Measurements from ENCODE around the gene ZNF439. TPM values are rescaled to one million over a fixed set of nuclear protein-coding genes. Genes with fewer than 3 reads are reported as not detected.
A peak's percentile ranks its signal among the peaks of the same experiment; 100 is the strongest.

ZNF439 gene
- total and polyA plus RNA-seq, 2 of the 13 experiments (the other 11 are each of a cell fraction or from before 2014, with no cell fraction given), result 2.9 to 4.9 TPM

- peak; percentile 20; the same call in 1 of the 2 replicates for TF ChIP-seq ZNF614 (CRISPR knock-in tag; IDR thresholded peaks at IDR 0.05; ENCODE audit: borderline replicate concordance)
- TF ChIP-seq ZMAT3 (CRISPR knock-in tag; conservative IDR thresholded peaks at IDR 0.05), result peak; percentile 77; the same call in 1 of the 2 replicates
- TF ChIP-seq, protein P1, sequence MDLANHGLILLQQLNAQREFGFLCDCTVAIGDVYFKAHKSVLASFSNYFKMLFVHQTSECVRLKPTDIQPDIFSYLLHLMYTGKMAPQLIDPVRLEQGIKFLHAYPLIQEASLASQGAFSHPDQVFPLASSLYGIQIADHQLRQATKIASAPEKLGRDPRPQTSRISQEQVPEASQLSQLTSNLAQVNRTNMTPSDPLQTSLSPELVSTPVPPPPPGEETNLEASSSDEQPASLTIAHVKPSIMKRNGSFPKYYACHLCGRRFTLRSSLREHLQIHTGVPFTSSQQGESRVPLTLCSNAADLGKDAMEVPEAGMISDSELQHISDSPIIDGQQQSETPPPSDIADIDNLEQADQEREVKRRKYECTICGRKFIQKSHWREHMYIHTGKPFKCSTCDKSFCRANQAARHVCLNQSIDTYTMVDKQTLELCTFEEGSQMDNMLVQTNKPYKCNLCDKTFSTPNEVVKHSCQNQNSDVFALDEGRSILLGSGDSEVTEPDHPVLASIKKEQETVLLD (CRISPR knock-in tag; IDR thresholded peaks at IDR 0.05; ENCODE audit: low read depth), result peak; percentile 66; the same call in 1 of the 2 replicates
- peak; percentile 14; the same call in 1 of the 2 replicates for TF ChIP-seq HNF4A (CRISPR knock-in tag; IDR thresholded peaks at IDR 0.05)
- peak; percentile 70 for TF ChIP-seq IRF9 (CRISPR knock-in tag; IDR thresholded peaks at IDR 0.05; ENCODE audit: borderline replicate concordance)
- TF ChIP-seq PAXIP1 (CRISPR knock-in tag; conservative IDR thresholded peaks at IDR 0.05), result peak; percentile 79; the same call in 1 of the 2 replicates
- peak; percentile 63; the same call in 1 of the 2 replicates for TF ChIP-seq HDAC2 (CRISPR knock-in tag; IDR thresholded peaks at IDR 0.05)
- no peak for TF ChIP-seq ATF7 (IDR thresholded peaks at IDR 0.05)
- peak; percentile 71 for TF ChIP-seq ATF7 (CRISPR knock-in tag; IDR thresholded peaks at IDR 0.05)
- TF ChIP-seq SP4 (CRISPR knock-in tag; IDR thresholded peaks at IDR 0.05), result peak; percentile 71
- 0 out of 2 replicates have a peak, but pooled peaks have one; percentile 39 for TF ChIP-seq ZNF451 (CRISPR knock-in tag; IDR thresholded peaks at IDR 0.05)
- TF ChIP-seq ZNF143 (CRISPR knock-in tag; IDR thresholded peaks at IDR 0.05), result 0 out of 2 replicates have a peak, but pooled peaks have one; percentile 25
- peak; percentile 82; the same call in 1 of the 2 replicates for TF ChIP-seq ZBTB3 (CRISPR knock-in tag; IDR thresholded peaks at IDR 0.05; ENCODE audit: borderline replicate concordance, low read depth)
- peak; percentile 41; the same call in 1 of the 2 replicates for TF ChIP-seq ZFP82 (CRISPR knock-in tag; IDR thresholded peaks at IDR 0.05; ENCODE audit: borderline replicate concordance)
- TF ChIP-seq AHR (CRISPR knock-in tag; IDR thresholded peaks at IDR 0.05), result peak; percentile 28; the same call in 1 of the 2 replicates
- TF ChIP-seq KAT8 (CRISPR knock-in tag; IDR thresholded peaks at IDR 0.05), result peak; percentile 84
- TF ChIP-seq, protein P2, sequence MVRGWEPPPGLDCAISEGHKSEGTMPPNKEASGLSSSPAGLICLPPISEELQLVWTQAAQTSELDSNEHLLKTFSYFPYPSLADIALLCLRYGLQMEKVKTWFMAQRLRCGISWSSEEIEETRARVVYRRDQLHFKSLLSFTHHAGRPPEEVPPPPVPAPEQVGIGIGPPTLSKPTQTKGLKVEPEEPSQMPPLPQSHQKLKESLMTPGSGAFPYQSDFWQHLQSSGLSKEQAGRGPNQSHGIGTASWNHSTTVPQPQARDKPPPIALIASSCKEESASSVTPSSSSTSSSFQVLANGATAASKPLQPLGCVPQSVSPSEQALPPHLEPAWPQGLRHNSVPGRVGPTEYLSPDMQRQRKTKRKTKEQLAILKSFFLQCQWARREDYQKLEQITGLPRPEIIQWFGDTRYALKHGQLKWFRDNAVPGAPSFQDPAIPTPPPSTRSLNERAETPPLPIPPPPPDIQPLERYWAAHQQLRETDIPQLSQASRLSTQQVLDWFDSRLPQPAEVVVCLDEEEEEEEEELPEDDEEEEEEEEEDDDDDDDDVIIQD (CRISPR knock-in tag; IDR thresholded peaks at IDR 0.05; ENCODE audit: low read depth), result peak; percentile 72; the same call in 1 of the 2 replicates
- peak; percentile 64 for TF ChIP-seq SP2 (CRISPR knock-in tag; IDR thresholded peaks at IDR 0.05)
- TF ChIP-seq SOX13 (IDR thresholded peaks at IDR 0.05), result peak; percentile 22; the same call in 1 of the 2 replicates
- TF ChIP-seq SOX13 (CRISPR knock-in tag; conservative IDR thresholded peaks at IDR 0.05 in 1 of 2, IDR thresholded peaks at IDR 0.05 in 1 of 2), result peak in 1 of 2 experiments; percentile 51; a peak in 2 of 4 replicates
- TF ChIP-seq NFE2L2 (IDR thresholded peaks at IDR 0.05; ENCODE audit: low read length), result no peak
- peak; percentile 83 for TF ChIP-seq NFYC (CRISPR knock-in tag; IDR thresholded peaks at IDR 0.05)
These were observed 39.3 kb downstream of the ZNF439 start, which contains the start of gene ZNF69 (continued) for GRCh38 chr19:11887611-11888531.
